Astrocyte (in vitro differentiated cells and primary cell): ENCODE data around the gene PDE6B.
"Not testable (repeated sequence)": the region's sequence is repeated elsewhere in the genome, so short reads cannot be mapped to it uniquely, and the experiment has no call there.

Experiments
- CTCF ChIP-seq: IDR thresholded peaks from 2 replicates; pipeline ENCODE4 v1.5.1; 2011; ENCODE audit warnings: low read depth, mild to moderate bottlenecking, inconsistent platforms, low read length, moderate library complexity; ENCODE audit not compliant: insufficient read depth
- EZH2 ChIP-seq: IDR thresholded peaks from 2 replicates; pipeline ENCODE4 v1.6.1; 2012; ENCODE audit warnings: mild to moderate bottlenecking, low read length, inconsistent platforms; ENCODE audit not compliant: insufficient read depth

- not testable (repeated sequence) for TF ChIP-seq CTCF, EZH2
These were observed 44.6 kb downstream of the PDE6B start for GRCh38 chr4:669806-670559.
